Kidney capillary endothelial cell (primary cell): ENCODE measurements around the gene PAGR1.
"Not testable (repeated sequence)": the region's sequence is repeated elsewhere in the genome, so short reads cannot be mapped to it uniquely, and the experiment has no call there.

Source experiments
- DNase-seq: peaks from one replicate; pipeline ENCODE4 v3.0.0-alpha.2; 2018; ENCODE audit warnings: low spot score

The PAGR1 gene

GRCh38 chr16:29812754-29813643 is 3.0 kb upstream of the PAGR1 start:
- DNase-seq: no peak

DNA sequence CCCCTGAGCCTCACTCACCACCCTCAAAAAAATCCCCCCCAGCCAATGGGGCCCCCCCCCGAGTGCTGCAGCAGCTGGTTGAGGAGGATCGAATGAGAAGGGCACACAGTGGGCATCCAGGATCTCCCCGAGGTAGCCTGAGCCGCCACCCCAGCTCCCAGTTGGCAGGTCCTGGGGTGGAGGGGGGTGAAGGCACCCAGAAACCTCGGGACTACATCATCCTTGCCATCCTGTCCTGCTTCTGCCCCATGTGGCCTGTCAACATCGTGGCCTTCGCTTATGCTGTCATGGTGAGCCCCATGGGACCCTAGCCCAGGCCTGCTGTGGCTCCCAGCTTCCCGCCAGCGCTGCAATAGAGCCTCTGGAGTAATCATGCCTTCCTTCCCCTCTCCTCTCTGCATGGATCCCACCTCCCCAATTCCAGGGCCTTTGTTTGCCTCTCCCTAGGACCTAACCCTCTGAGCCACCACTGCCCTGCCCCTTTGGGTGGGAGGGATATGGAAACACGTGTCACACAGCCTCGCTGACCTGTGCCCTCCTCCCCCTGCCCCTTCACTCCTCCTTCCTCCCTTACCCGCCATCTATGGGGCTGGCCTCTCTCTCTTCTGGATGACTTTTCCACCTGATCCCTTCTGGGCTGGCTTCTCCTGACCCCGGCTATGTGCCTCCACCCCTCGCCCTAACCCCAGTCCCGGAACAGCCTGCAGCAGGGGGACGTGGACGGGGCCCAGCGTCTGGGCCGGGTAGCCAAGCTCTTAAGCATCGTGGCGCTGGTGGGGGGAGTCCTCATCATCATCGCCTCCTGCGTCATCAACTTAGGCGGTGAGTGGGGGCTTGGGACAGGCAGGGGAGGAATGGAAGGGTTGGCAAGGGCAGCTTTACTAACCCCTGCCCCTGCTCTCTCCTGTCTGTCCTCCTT is 2.0 kb upstream of the PAGR1 start:
- DNase-seq: no peak

GRCh38 chr16:29814592-29814991 is 1.4 kb upstream of the PAGR1 start:
- DNase-seq: no peak

DNA sequence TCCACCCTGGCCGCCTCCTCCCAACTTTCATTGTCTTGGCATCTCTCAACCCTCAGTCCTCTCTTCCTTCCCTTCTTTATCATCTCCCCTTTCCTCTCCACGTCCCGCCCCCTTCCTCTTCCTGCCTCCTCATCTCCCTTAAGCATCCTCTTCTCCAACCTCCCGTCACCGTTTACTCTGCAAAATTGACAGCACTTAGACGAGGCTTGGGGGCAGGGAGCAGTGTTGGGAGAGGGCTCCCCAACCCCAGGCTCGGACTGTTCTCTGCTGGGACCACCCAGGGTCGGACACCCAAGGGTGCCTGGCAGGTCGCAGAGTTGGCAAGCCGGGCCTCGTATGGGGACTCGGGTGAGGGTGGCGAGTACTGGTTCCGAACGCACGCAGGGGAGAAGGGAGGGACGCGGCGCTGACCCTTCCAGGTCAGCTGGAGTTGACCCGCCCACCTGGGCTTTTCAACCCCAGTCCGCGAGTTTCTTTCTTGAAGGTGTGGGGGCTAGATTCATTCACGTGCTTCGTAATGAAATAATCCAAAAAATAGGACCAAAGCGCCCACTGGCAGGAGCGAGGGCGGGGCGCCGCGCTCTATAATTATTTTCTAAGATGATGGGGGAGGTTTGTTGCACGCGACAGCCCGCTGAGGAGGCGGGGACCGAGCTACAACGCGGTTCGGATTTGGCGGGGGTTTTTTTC is 775 bp upstream of the PAGR1 start:
- DNase-seq: no peak

- DNase-seq: no peak
Observed at GRCh38 chr16:29816694-29817441, 916 bp downstream of the PAGR1 start.

DNA sequence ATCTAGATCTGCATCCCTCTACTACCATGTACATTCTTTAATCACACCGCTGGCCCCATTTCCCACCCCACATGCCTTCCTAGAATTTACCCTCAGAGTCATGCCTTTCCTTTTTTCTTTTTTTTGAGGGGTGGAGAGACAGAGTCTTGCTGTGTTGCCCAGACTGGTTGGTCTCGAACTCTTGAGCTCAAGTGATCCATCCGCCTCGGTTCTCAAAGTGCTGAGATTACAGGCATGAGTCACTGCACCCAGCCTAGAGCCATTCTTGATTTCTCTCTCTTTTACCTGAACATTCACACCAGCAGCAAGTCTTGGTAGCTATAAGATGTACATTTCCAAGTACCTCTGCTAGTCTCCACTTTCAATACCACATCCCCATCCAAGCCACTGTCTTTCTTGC is 2.1 kb downstream of the PAGR1 start:
- no peak for DNase-seq

DNA sequence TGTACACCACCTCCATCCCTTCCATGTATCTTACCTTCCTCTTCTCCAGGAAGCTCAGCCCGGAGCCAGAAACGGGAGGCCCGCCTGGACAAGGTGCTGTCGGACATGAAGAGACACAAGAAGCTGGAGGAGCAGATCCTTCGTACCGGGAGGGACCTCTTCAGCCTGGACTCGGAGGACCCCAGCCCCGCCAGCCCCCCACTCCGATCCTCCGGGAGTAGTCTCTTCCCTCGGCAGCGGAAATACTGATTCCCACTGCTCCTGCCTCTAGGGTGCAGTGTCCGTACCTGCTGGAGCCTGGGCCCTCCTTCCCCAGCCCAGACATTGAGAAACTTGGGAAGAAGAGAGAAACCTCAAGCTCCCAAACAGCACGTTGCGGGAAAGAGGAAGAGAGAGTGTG is 3.6 kb downstream of the PAGR1 start:
- DNase-seq: no peak

GRCh38 chr16:29820271-29820701 is 4.3 kb downstream of the PAGR1 start, which contains the start of gene MVP:
Gene MVP (plus strand): TSS chr16:29820462. CDS start chr16:29830550, 10,088 bp downstream.
- DNase-seq: no peak

GRCh38 chr16:29820730-29821642 is 5.0 kb downstream of the PAGR1 start:
- no peak for DNase-seq

DNA sequence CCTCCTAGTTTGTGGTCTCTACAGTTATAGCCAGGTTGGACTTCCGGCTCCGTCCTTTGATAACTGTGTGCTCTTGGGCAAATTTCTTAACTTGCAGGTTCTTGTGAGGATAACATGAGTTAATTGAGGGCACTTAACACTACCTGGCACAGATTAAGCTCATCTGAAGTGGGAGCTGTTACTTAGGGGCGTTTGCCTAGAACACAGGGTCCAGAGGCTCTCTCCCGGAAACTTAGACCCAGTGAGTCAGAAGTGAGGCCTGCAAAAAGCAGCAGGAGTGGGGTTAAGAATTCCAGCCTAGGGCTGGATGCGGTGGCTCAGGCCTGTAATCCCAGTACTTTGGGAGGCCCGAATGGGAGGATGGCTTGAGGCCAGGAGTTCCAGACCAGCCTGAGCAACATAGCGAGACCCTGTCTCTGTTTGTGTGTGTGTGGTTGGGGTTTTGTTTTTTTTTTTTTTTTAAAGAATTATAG is 5.7 kb downstream of the PAGR1 start:
- DNase-seq: no peak

GRCh38 chr16:29824589-29825144 is 8.7 kb downstream of the PAGR1 start:
- DNase-seq: peak; percentile 60

- DNase-seq: peak; percentile 59
Observed at GRCh38 chr16:29825145-29826044, 9.4 kb downstream of the PAGR1 start.

DNA sequence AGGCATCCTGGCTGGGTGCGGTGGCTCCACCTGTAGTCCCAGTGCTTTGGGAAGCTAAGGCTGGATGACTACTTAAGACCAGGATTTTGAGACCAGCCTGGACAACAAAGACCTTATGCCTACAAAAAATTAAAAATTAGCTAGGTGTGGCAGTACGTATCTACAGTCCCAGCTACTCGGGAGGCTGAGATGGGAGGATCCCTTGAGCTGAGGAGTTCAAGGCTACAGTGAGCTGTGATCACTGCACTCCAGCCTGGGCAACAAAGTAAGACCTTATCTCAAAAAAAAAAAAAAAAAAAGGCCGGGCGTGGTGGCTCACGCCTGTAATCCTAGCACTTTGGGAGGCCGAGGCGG is 10.4 kb downstream of the PAGR1 start:
- DNase-seq: no peak

DNA sequence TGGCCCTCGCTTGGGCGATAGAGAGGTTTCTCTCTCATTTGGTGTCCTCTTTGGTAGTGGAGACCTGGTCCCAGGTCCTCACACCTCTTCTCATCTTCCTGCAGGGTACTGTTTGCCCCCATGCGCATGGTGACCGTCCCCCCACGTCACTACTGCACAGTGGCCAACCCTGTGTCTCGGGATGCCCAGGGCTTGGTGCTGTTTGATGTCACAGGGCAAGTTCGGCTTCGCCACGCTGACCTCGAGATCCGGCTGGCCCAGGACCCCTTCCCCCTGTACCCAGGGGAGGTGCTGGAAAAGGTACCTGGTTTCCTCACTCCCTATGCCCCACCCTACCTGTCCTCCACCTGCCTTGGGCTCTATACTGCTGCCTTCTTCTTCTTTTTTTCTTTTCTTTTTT is 14.8 kb downstream of the PAGR1 start:
- DNase-seq: no peak

GRCh38 chr16:29831490-29831889 is 15.5 kb downstream of the PAGR1 start:
- DNase-seq: no peak

DNA sequence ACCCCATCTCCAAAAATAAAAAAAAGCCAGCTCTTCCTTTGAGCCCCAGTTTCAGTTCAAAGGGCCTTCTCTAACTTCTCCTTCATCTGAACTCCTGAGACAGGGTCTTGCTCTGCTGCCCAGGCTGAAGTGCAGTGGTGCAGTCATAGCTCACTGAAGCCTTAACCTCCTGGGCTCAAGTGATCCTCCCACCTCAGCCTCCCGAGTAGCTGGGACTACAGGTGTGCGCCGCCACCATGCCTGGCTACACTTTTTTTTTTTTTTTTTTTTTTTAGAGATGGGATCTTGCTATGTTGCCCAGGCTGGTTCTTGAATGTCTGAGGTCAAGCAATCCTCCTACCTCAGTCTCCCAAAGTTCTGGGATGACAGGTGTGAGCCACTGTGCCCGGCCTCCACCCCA is 17.3 kb downstream of the PAGR1 start:
- not testable (repeated sequence) for DNase-seq

DNA sequence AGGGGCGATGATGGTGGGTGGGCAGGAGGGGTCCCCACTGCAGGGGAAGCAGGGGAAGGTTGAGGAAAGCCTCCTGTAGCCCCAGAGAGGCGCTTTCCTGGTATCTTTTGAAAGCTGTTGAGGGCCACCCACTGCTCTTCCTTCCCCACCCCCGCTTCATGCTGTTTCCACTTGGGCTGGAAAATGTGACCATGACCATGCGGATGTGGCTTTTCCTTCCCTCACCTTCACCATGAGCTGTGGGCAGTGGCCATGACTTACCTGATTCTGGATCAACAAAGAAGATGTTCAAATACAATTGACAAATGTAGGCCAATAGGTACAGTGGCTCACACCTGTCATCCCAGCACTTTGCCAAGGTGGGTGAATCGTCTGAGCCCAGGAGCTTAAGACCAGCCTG is 18.1 kb downstream of the PAGR1 start:
- no peak for DNase-seq

DNA sequence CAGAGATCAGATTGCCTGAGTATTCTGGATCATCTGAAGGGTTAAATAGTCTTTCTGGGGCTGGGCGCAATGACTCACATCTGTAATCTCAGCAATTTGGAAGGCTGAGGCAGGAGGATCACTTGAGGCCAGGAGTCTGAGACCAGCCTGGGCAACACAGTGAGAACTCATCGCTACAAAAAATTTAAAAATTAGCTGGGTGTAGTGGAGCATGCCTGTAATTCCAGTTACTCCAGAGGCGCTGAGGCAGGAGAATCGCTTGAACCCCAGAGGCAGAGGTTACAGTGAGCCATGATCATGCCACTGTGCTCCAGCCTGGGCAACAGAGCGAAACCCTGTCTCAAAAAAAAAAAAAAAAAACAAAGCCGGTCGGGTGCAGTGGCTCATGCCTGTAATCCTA is 20.0 kb downstream of the PAGR1 start:
- DNase-seq: no peak

- no peak for DNase-seq
Observed at GRCh38 chr16:29836623-29837022, 20.7 kb downstream of the PAGR1 start.
